ENCODE data around the gene LSM7.

- no peak for TF ChIP-seq MIER3 (CRISPR knock-in tag; IDR thresholded peaks at IDR 0.05; ENCODE audit: borderline replicate concordance)
- TF ChIP-seq ZMAT3 (CRISPR knock-in tag; conservative IDR thresholded peaks at IDR 0.05), result no peak
- no peak for TF ChIP-seq CTCF (CRISPR knock-in tag; IDR thresholded peaks at IDR 0.05)
- TF ChIP-seq ZFP62 (CRISPR knock-in tag; IDR thresholded peaks at IDR 0.05), result no peak
- TF ChIP-seq U2AF2 (IDR thresholded peaks at IDR 0.05; ENCODE audit: low read depth, low read length), result no peak
- peak in 1 of 2 experiments; percentile 34; a peak in 2 of 4 replicates for TF ChIP-seq POLR2A (IDR thresholded peaks at IDR 0.05; ENCODE audit: insufficient read depth in 1 of 2, low read depth in 2 of 2, low read length in 2 of 2)
- TF ChIP-seq KDM5A (IDR thresholded peaks at IDR 0.05; ENCODE audit: borderline replicate concordance, low read length), result no peak
- TF ChIP-seq REPIN1 (CRISPR knock-in tag; IDR thresholded peaks at IDR 0.05; ENCODE audit: borderline replicate concordance, low read depth), result no peak
- no peak for TF ChIP-seq ZNF205 (CRISPR knock-in tag; IDR thresholded peaks at IDR 0.05)
- no peak for TF ChIP-seq POLR2AphosphoS5 (IDR thresholded peaks at IDR 0.05; ENCODE audit: low read depth, low read length)
- no peak for TF ChIP-seq FOXP4 (CRISPR knock-in tag; IDR thresholded peaks at IDR 0.05)
- no peak for TF ChIP-seq PBX3 (CRISPR knock-in tag; IDR thresholded peaks at IDR 0.05; ENCODE audit: borderline replicate concordance)
Observed at GRCh38 chr19:2277138-2277537, 51.2 kb downstream of the LSM7 start.

Data from HepG2 (cell line).